IPS-20b (cell line): ENCODE results near the gene CLCN5.

Source experiments
- H3K27ac ChIP-seq: one replicate; pipeline ENCODE4 v1.5.1; 2013; ENCODE audit warnings: low read length
- H3K27me3 ChIP-seq: 2 replicates; pipeline ENCODE4 v1.6.1; 2013; ENCODE audit warnings: mild to moderate bottlenecking, low read length, inconsistent platforms; ENCODE audit not compliant: insufficient read depth
- H3K36me3 ChIP-seq: 2 replicates; pipeline ENCODE4 v1.6.1; 2013; ENCODE audit warnings: low read depth, mild to moderate bottlenecking, inconsistent platforms, low read length, moderate library complexity; ENCODE audit not compliant: insufficient read depth
- H3K4me1 ChIP-seq: 2 replicates; pipeline ENCODE4 v1.6.1; 2013; ENCODE audit warnings: mild to moderate bottlenecking, control low read depth, inconsistent platforms, low read length, moderate library complexity; ENCODE audit not compliant: insufficient read depth
- H3K4me3 ChIP-seq: 2 replicates; pipeline ENCODE4 v1.5.1; 2013; ENCODE audit warnings: mild to moderate bottlenecking, low read length, inconsistent platforms
- H3K9ac ChIP-seq: 2 replicates; pipeline ENCODE4 v1.6.1; 2013; ENCODE audit warnings: low read depth, mild to moderate bottlenecking, inconsistent platforms, low read length, moderate library complexity
- H3K9me3 ChIP-seq: 2 replicates; pipeline ENCODE4 v1.6.1; 2013; ENCODE audit warnings: mild to moderate bottlenecking, low read depth, low read length, inconsistent platforms; ENCODE audit not compliant: insufficient read depth

The CLCN5 gene

DNA sequence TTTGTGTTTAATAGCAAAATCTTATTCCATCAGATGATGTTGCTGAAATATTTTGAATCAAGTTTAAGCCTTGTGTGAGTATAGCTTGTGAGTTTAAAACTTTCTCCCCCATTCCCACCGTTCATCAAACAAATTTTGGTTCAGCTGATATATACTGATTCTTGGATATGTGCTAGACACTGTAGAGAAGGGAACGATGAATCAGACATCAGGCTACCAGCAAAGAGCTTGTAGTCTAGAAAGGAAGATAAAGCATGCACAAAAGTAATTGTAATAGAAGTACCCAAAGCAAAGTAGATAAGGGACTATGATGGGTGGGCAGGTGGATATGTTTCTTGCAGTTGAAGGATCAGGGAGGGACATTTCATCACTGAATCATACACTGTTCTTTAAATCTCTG, 146.5 kb downstream of the CLCN5 start:
- Histone ChIP-seq H3K4me1 (peaks cover 11% of the 10 kb centered on the region; the same call in 1 of the 2 replicates), H3K27me3 (no peaks in the 10 kb centered on the region)

DNA sequence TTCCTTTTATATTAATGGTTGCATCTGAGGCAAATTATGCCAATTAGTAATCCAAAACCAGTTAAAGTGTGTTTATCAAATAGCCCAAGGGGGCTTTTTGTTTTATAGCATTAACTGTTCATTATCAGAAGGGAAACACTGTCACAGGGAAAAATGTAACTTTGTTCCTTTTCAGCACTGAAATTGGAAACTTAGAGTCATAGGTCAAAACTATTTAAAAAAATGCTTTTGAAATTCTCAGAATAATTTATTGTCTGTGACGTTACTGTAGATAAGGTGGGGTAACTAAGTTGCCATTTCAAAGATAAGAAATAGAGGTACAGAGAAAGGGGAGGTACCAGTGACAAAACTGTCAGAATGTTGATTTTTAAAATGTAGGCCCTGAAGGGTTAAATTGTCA, 149.1 kb downstream of the CLCN5 start:
- peaks cover 11% of the 10 kb centered on the region; the same call in 1 of the 2 replicates for H3K4me1 ChIP-seq
- no peak overlapping the region for H3K27ac ChIP-seq
- no peak overlapping the region for H3K4me3 ChIP-seq
- no peaks in the 10 kb centered on the region for H3K27me3 ChIP-seq
- no peaks in the 10 kb centered on the region for H3K36me3 ChIP-seq
- H3K9me3 ChIP-seq = no peaks in the 10 kb centered on the region
- no peak overlapping the region for H3K9ac ChIP-seq

More for the DNA sequence above, 146.5 kb downstream of the CLCN5 start:
- Histone ChIP-seq H3K4me3 (no peak overlapping the region), H3K9ac (no peak overlapping the region), H3K27ac (no peak overlapping the region), H3K9me3 (no peaks in the 10 kb centered on the region), H3K36me3 (no peaks in the 10 kb centered on the region)

DNA sequence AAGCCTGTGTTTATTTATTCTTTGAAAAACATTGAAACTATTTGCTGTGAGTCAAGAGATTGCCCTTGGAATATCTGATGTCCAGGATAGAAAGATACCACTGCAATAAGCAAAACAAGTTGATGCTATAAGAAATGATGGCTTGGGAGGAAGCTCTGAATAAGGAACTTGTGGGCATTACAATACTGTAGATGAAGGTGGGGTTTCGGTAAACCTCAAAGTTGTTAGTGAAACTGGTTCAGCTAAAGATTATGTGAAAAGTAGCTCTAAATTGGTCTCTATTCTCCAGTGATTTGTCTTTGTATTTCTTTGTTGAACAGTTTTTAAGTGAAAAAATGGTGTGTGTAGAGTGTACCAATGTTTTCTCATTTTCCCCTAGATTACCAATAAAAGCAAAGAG, 149.7 kb downstream of the CLCN5 start:
- Histone ChIP-seq H3K9me3 (no peaks in the 10 kb centered on the region), H3K4me1 (peaks cover 8% of the 10 kb centered on the region; the same call in 1 of the 2 replicates)

DNA sequence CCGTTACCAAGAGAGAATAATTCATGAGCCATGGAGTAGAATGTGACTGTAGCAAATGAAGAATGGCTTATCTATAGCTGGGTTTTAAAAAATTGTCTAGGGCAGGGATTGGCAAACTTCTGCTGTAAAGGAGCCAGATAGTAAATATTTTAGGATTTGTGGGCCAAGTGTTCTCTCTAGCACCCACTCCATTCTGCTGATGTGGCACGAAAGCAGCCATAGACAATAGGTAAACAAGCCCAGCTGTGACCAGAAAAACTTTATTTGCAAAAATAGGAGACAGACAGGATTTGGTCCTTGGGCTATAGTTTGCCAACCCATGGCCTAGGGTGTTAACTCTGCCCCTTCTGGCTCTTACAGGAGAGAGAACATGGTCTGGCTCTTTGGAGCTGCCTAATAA, 151.2 kb downstream of the CLCN5 start:
- no peak overlapping the region for H3K4me3 ChIP-seq
- no peaks in the 10 kb centered on the region for H3K36me3 ChIP-seq
- H3K4me1 ChIP-seq = 0 out of 2 replicates have a peak, but pooled peaks cover under 1% of the 10 kb centered on the region
- no peak overlapping the region for H3K9ac ChIP-seq
- no peaks in the 10 kb centered on the region for H3K27me3 ChIP-seq
- no peak overlapping the region for H3K27ac ChIP-seq
- no peaks in the 10 kb centered on the region for H3K9me3 ChIP-seq

More for the DNA sequence above, 149.7 kb downstream of the CLCN5 start:
- H3K27ac ChIP-seq = no peak overlapping the region
- H3K9ac ChIP-seq = no peak overlapping the region
- no peaks in the 10 kb centered on the region for H3K36me3 ChIP-seq
- no peak overlapping the region for H3K4me3 ChIP-seq
- H3K27me3 ChIP-seq = no peaks in the 10 kb centered on the region

DNA sequence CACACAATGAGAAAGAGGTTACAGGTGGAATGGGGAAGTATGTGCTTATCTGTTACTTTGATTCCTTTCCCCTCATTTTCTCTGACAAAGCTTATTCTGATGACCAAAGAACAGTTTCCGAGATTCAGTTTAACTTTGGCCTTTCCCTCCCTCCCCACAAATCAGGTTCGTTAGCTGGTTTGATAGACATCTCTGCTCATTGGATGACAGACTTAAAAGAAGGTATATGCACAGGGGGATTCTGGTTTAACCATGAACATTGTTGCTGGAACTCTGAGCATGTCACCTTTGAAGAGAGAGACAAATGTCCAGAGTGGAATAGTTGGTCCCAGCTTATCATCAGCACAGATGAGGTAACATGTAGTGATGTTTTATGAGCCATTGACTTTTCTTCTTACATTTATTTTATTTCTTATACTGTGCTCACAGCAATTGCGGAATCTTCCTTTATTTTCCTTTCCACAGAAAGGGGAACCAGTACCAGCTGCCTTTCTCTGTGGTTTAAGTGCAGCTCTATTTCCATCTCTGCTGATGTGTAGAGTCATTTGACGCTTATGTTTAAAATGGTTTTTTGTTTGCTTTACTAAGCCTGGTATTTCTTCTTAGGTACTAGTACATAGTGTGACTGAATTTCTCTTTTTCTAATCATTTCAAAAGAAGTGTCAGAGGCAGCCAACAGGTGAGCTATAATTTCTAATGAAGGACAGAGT, 153.4 kb downstream of the CLCN5 start:
- Histone ChIP-seq H3K4me3 (no peak overlapping the region), H3K9me3 (no peaks in the 10 kb centered on the region), H3K27ac (no peak overlapping the region), H3K36me3 (no peaks in the 10 kb centered on the region), H3K27me3 (no peaks in the 10 kb centered on the region), H3K4me1 (no peaks in the 10 kb centered on the region), H3K9ac (no peak overlapping the region)

DNA sequence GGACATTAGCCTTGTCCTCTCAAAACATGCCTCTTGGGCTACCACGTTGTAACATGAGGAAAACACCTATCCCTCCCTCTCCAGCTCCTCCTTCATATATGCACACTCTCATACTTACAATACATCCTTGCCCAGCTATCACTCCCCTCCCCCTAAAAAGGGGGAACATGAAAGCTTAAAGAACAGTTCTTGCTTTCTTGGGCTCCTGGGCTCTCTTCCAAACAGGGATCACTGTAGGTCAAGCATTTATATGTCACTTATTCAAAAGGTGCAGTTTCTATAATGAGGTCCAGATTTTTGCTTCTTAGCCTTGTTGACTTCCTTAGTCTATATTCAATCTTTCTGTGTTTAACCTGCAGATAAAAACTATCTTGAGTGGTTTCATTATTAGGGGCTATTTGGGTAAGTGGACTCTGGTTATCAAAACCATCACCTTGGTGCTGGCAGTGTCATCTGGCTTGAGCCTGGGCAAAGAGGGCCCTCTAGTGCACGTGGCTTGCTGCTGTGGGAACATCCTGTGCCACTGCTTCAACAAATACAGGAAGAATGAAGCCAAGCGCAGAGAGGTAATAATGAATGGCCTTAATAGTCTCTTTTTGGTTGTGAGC, 159.0 kb downstream of the CLCN5 start:
- H3K9me3 ChIP-seq = no peaks in the 10 kb centered on the region
- H3K36me3 ChIP-seq = no peaks in the 10 kb centered on the region
- no peaks in the 10 kb centered on the region for H3K27me3 ChIP-seq
- H3K27ac ChIP-seq = no peak overlapping the region
- H3K9ac ChIP-seq = no peak overlapping the region
- no peak overlapping the region for H3K4me3 ChIP-seq
- no peaks in the 10 kb centered on the region for H3K4me1 ChIP-seq

DNA sequence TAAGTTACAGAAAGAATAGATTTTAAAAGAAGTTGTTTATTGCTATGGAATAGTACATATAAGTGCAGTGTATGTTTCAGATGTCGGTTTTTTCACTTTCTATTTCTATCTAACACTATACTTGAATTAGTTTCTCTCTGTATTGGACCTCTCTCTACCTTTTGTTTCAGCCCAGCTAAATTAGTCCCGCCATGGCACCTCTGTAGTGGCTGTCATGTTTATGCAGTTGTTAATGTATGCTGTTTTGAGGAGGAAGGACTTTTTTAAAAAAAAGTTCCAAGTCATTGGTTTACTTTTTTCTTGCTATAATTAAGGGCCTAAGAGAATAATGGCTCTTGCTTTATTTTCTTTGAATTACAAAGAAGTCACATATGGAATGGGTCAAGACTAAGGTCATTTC, 160.3 kb downstream of the CLCN5 start:
- H3K9ac ChIP-seq = no peak overlapping the region
- no peak overlapping the region for H3K27ac ChIP-seq
- H3K36me3 ChIP-seq = no peaks in the 10 kb centered on the region
- no peaks in the 10 kb centered on the region for H3K9me3 ChIP-seq
- no peak overlapping the region for H3K4me3 ChIP-seq
- no peaks in the 10 kb centered on the region for H3K27me3 ChIP-seq
- no peaks in the 10 kb centered on the region for H3K4me1 ChIP-seq

DNA sequence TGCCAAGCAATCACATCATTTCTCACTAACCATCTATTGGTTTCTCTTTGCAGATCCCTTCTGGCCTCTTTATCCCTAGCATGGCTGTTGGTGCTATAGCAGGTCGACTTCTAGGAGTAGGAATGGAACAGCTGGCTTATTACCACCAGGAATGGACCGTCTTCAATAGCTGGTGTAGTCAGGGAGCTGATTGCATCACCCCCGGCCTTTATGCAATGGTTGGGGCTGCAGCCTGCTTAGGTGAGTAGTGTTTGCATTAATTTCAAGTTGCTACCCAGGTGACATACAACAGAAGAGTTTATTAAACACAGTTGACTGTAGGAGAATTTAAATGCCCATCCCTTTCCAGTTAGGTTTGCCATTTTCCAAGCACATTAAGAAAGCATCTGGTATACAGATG, 166.2 kb downstream of the CLCN5 start:
- H3K27me3 ChIP-seq = no peaks in the 10 kb centered on the region
- no peaks in the 10 kb centered on the region for H3K4me1 ChIP-seq
- no peaks in the 10 kb centered on the region for H3K36me3 ChIP-seq
- no peak overlapping the region for H3K4me3 ChIP-seq
- no peak overlapping the region for H3K27ac ChIP-seq
- no peak overlapping the region for H3K9ac ChIP-seq
- H3K9me3 ChIP-seq = no peaks in the 10 kb centered on the region

DNA sequence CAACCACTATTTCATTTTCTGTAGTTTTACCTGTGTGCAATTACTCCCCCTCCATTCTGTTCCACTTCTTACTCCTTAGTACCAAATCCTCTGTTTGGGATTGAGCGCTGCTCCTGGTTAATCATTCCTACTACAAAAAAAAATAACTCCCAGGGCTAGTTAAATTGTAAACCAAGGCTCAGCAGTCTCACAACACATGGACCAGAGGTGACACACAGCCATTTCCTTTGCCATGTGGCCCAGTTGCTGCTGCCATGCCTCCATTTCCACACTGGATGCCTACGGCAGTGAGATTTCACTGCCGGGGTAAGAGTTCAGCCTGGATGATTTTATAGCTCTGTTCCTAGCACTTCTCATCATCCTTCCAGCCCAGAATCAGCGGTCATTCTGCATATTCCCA, 171.2 kb downstream of the CLCN5 start:
- Histone ChIP-seq H3K27me3 (no peaks in the 10 kb centered on the region), H3K9me3 (no peaks in the 10 kb centered on the region), H3K9ac (no peak overlapping the region), H3K4me1 (no peaks in the 10 kb centered on the region), H3K27ac (no peak overlapping the region), H3K36me3 (no peaks in the 10 kb centered on the region), H3K4me3 (no peak overlapping the region)

DNA sequence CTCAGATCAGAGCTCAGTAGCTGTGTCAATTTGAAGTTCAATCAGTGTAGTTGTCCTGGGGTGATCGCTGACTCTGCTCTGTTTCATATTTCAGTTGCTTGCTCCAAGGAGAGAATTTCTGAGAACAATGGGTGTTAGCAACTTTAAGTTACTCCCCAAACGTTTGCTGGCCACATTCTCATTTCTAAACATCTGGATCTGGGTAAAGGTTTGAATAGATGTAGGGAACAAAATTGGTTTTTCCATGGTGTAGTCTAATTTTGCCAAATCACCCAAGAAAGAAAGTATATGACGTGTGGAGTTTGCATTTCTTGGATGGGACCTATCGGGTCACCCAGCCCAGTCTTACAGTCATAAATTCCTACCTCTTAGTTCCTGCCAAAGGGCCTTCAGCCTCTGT, 174.7 kb downstream of the CLCN5 start:
- Histone ChIP-seq H3K9me3 (no peaks in the 10 kb centered on the region), H3K4me3 (no peak overlapping the region), H3K27me3 (no peaks in the 10 kb centered on the region), H3K9ac (no peak overlapping the region), H3K27ac (no peak overlapping the region), H3K36me3 (no peaks in the 10 kb centered on the region), H3K4me1 (no peaks in the 10 kb centered on the region)

DNA sequence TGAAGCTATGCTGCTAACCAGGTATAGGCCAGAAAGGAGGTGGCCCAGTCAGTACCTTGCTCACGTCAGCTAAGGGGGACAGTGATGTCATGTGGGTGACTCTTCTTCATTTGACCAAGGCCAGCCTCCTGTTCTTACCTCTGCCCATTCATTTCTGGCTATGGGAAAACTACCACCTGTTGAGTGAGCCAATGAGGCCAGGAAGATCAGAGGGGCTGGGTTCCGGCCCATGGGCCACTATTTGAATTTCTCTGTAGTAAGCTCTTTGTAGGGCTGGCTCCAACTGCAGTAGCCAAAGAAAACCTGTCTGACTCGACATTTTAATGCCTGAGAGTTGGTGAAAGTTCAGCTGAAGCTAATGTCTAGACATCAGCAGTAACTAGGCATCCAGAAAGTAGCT, 175.8 kb downstream of the CLCN5 start:
- Histone ChIP-seq H3K4me3 (no peak overlapping the region), H3K36me3 (no peaks in the 10 kb centered on the region), H3K4me1 (no peaks in the 10 kb centered on the region), H3K9ac (no peak overlapping the region), H3K9me3 (no peaks in the 10 kb centered on the region), H3K27me3 (no peaks in the 10 kb centered on the region), H3K27ac (no peak overlapping the region)

DNA sequence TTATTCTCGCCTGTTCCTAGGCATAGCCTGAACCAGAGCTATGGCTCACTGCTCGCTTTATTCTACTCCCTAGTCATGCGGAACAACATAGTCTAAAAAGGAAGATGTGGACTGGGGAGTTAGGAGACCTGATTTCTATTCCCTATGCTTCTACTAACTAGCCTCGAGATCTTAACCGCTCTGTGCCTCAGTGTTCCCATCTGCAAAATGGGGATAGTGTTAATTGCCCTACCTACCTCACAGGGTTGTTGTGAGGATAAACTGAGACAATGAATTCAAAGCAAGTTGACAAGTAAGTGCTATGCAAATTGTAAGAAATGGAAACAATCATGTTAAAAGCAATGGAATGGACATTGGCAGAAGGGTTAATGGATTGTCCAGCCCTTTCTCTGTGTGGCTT, 176.4 kb downstream of the CLCN5 start:
- H3K27me3 ChIP-seq = no peaks in the 10 kb centered on the region
- no peaks in the 10 kb centered on the region for H3K9me3 ChIP-seq
- no peak overlapping the region for H3K27ac ChIP-seq
- no peaks in the 10 kb centered on the region for H3K4me1 ChIP-seq
- H3K36me3 ChIP-seq = no peaks in the 10 kb centered on the region
- no peak overlapping the region for H3K4me3 ChIP-seq
- no peak overlapping the region for H3K9ac ChIP-seq
